ENCODE results near the gene ATL3. TPM values are rescaled to one million over a fixed set of nuclear protein-coding genes. Genes with fewer than 3 reads are reported as not detected.

The ATL3 gene
- total and polyA plus RNA-seq, 2 donors (not counting 1 experiment from before 2014, with no cell fraction given): 8.9 to 33.8 TPM

DNA sequence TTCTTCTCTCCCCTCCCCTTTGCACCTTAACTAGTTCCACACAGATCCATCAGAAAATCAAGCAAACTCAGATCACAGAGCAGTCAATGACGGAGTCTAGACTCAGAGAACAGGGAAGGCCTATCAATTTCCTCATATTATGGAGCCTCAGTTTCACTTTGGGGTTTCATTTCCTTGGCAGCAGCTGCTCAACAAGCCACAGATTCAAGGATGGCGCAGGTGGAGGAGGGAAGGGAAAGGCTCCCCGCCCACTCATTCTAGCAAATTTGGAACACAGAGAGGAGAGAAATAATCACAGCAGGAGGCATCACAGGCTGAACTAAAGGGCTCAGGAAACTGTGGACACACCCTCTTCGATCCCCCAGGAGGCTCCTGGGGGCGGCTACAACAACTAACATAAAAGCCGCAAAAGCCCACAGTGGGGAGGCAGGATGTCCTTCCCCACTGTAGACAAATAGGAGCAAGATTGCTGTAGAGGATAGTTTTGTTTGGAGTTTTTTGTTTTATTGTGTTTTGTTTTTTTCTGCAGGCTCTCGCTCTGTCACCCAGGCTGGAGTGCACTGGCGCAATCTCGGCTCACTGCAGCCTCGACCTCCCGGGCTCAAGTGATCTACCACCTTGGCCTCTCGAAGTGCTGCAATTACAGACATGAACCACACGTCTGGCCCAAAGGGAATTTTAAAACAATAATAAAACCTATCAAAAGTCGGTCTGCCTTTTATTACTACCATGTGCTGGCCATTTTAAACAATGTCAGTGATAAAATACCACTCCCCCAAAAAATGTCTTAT is 60.4 kb downstream of the ATL3 start:
- no peak for ATAC-seq (ENCODE audit: low read depth)
- TF ChIP-seq, protein P1, sequence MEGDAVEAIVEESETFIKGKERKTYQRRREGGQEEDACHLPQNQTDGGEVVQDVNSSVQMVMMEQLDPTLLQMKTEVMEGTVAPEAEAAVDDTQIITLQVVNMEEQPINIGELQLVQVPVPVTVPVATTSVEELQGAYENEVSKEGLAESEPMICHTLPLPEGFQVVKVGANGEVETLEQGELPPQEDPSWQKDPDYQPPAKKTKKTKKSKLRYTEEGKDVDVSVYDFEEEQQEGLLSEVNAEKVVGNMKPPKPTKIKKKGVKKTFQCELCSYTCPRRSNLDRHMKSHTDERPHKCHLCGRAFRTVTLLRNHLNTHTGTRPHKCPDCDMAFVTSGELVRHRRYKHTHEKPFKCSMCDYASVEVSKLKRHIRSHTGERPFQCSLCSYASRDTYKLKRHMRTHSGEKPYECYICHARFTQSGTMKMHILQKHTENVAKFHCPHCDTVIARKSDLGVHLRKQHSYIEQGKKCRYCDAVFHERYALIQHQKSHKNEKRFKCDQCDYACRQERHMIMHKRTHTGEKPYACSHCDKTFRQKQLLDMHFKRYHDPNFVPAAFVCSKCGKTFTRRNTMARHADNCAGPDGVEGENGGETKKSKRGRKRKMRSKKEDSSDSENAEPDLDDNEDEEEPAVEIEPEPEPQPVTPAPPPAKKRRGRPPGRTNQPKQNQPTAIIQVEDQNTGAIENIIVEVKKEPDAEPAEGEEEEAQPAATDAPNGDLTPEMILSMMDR (IDR thresholded peaks at IDR 0.05): no peak
- TF ChIP-seq EZH2 (IDR thresholded peaks at IDR 0.05; ENCODE audit: borderline replicate concordance, insufficient read depth, low read depth, low read length, poor library complexity, severe bottlenecking): no peak
- no peak overlapping the region for H3K9ac ChIP-seq (ENCODE audit: low read length)
- WGBS (ENCODE audit: insufficient coverage): 80% methylated on average over 11 of the region's 14 CpGs
- DNase-seq: no peak
- Mint-ChIP-seq H3K27ac (no peak overlapping the region), H3K4me1 (peaks cover 17% of the 10 kb centered on the region), H3K4me3 (no peak overlapping the region), H3K9me3 (ENCODE audit: insufficient read depth) (no peaks in the 10 kb centered on the region), H3K27me3 (peaks cover 17% of the 10 kb centered on the region)
- CTCF ChIA-PET: no interaction called here
- no peaks in the 10 kb centered on the region for H3K36me3 ChIP-seq (replicated peaks in 1 of 2; ENCODE audit: control extremely low read depth in 1 of 2, control insufficient read depth in 1 of 2, extremely low read depth in 1 of 2, insufficient read depth in 2 of 2, low read length in 1 of 2)
- intact Hi-C loops (cut with micrococcal nuclease): loop anchor here (5.0 kb wide), 1 partner anchor 38 kb away; no protein-coding TSS in a partner anchor
- no peak overlapping the region for H2AFZ ChIP-seq (ENCODE audit: insufficient read depth, low read depth, low read length, poor library complexity, severe bottlenecking)
- no peak overlapping the region for H3K27ac ChIP-seq (ENCODE audit: low read length in 2 of 2)
- H3K4me1 ChIP-seq (ENCODE audit: control insufficient read depth in 2 of 2, insufficient read depth in 2 of 2, low read length in 2 of 2): peaks cover 16 to 17% of the 10 kb centered on the region in 2 donors
- no peak overlapping the region for H3K4me2 ChIP-seq (replicated peaks; ENCODE audit: low read depth, low read length, poor library complexity, severe bottlenecking)
- POLR2A ChIA-PET: no interaction called here
- peaks cover 0 to 9% (median 0%) of the 10 kb centered on the region in 3 donors for H3K9me3 ChIP-seq (ENCODE audit: control extremely low read depth in 1 of 3, control insufficient read depth in 2 of 3, insufficient read depth in 1 of 3, low read length in 2 of 3)
- H3K4me3 ChIP-seq (ENCODE audit: control extremely low read depth in 1 of 5, extremely low read depth in 1 of 5, insufficient read depth in 1 of 5, low read depth in 2 of 5, low read length in 4 of 5): no peak overlapping the region
- peaks cover 0 to 14% (median 7%) of the 10 kb centered on the region in 4 experiments for H3K27me3 ChIP-seq (replicated peaks in 1 of 4; ENCODE audit: control extremely low read depth in 1 of 4, control insufficient read depth in 3 of 4, insufficient read depth in 4 of 4, low read length in 3 of 4)
- no peaks in the 10 kb centered on the region for H4K20me1 ChIP-seq (ENCODE audit: control insufficient read depth, insufficient read depth, low read length, poor library complexity, severe bottlenecking)
- no peaks in the 10 kb centered on the region for H3K79me2 ChIP-seq (ENCODE audit: control insufficient read depth, insufficient read depth, low read length)

DNA sequence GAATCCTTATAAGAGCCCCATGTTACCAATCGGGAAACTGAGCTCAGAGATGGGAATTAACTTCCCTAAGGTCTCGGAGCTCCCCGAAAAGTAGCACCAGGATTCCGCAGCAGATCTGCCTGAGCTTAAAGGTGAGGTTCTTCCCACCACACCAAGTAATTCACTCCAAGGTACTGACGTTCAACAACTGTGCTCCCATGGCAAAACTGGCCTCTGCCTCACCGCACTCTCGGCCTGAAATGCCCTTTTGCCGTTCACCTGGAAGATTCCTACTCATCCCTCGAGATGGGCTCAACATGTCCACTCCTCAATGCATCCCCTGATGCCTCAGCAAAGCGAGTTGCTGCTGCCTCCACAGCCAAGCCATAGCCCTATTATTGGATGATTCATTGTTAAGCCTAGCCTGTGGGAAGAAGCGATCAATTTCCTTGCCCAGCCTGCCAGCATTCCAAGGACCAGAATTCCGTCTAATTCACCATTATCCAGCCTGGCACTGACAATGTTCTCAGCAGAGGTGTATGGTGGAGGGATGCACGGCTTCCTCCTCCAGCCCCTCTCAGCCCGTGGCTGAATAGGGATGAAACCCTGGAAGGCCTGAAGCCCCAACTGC is 61.1 kb downstream of the ATL3 start:
- peaks cover 0 to 14% (median 7%) of the 10 kb centered on the region in 4 experiments for H3K27me3 ChIP-seq (replicated peaks in 1 of 4; ENCODE audit: control extremely low read depth in 1 of 4, control insufficient read depth in 3 of 4, insufficient read depth in 4 of 4, low read length in 3 of 4)
- Mint-ChIP-seq H3K4me1 (peaks cover 17% of the 10 kb centered on the region), H3K27ac (peak overlapping the region; percentile 39), H3K4me3 (no peak overlapping the region), H3K27me3 (peaks cover 17% of the 10 kb centered on the region), H3K9me3 (ENCODE audit: insufficient read depth) (no peaks in the 10 kb centered on the region)
- no peaks in the 10 kb centered on the region for H3K36me3 ChIP-seq (replicated peaks in 1 of 2; ENCODE audit: control extremely low read depth in 1 of 2, control insufficient read depth in 1 of 2, extremely low read depth in 1 of 2, insufficient read depth in 2 of 2, low read length in 1 of 2)
- H2AFZ ChIP-seq (ENCODE audit: insufficient read depth, low read depth, low read length, poor library complexity, severe bottlenecking): no peak overlapping the region
- no peaks in the 10 kb centered on the region for H4K20me1 ChIP-seq (ENCODE audit: control insufficient read depth, insufficient read depth, low read length, poor library complexity, severe bottlenecking)
- peaks cover 0 to 9% (median 0%) of the 10 kb centered on the region in 3 donors for H3K9me3 ChIP-seq (ENCODE audit: control extremely low read depth in 1 of 3, control insufficient read depth in 2 of 3, insufficient read depth in 1 of 3, low read length in 2 of 3)
- no peaks in the 10 kb centered on the region for H3K79me2 ChIP-seq (ENCODE audit: control insufficient read depth, insufficient read depth, low read length)
- H3K4me3 ChIP-seq (ENCODE audit: control extremely low read depth in 1 of 5, extremely low read depth in 1 of 5, insufficient read depth in 1 of 5, low read depth in 2 of 5, low read length in 4 of 5): no peak overlapping the region
- ATAC-seq (ENCODE audit: low read depth) (no peak), DNase-seq (no peak)
- H3K4me2 ChIP-seq (replicated peaks; ENCODE audit: low read depth, low read length, poor library complexity, severe bottlenecking): no peak overlapping the region
- H3K27ac ChIP-seq (ENCODE audit: low read length in 2 of 2): no peak overlapping the region
- H3K9ac ChIP-seq (ENCODE audit: low read length): no peak overlapping the region
- ChIA-PET POLR2A (no interaction called here), CTCF (no interaction called here)
- 92% methylated on average over 12 of the region's 14 CpGs for WGBS (ENCODE audit: insufficient coverage)
- intact Hi-C loops (cut with micrococcal nuclease): loop anchor here (5.0 kb wide), 1 partner anchor 38 kb away; no protein-coding TSS in a partner anchor
- TF ChIP-seq EZH2 (IDR thresholded peaks at IDR 0.05; ENCODE audit: borderline replicate concordance, insufficient read depth, low read depth, low read length, poor library complexity, severe bottlenecking): no peak
- TF ChIP-seq, protein P1 (IDR thresholded peaks at IDR 0.05): no peak
- peaks cover 16 to 17% of the 10 kb centered on the region in 2 donors for H3K4me1 ChIP-seq (ENCODE audit: control insufficient read depth in 2 of 2, insufficient read depth in 2 of 2, low read length in 2 of 2)
